ENCODE measurements around the gene TH.

- no peak for TF ChIP-seq CTCF (conservative IDR thresholded peaks at IDR 0.05; ENCODE audit: low read depth in 2 of 2)
- no peak for TF ChIP-seq REST (IDR thresholded peaks at IDR 0.05; ENCODE audit: unreplicated experiment)
- TF ChIP-seq EZH2phosphoT487 (IDR thresholded peaks at IDR 0.05; ENCODE audit: unreplicated experiment): no peak
- TF ChIP-seq POLR2AphosphoS5 (IDR thresholded peaks at IDR 0.05; ENCODE audit: low read depth): no peak
- TF ChIP-seq JUNB (IDR thresholded peaks at IDR 0.05; ENCODE audit: unreplicated experiment): no peak
Measured at GRCh38 chr11:2174361-2174760, 2.7 kb upstream of the TH start.

Measured in GM23338 (cell line).